Ovary (tissue), 9 donors: ENCODE data around the gene PTGER1. TPM values are rescaled to one million over a fixed set of nuclear protein-coding genes. Genes with fewer than 3 reads are reported as not detected.

Source experiments
- DNase-seq, 5 donors: peaks; one replicate each; pipeline ENCODE4 v3.0.0-alpha.2; 2019 to 2020
- H3K27ac ChIP-seq, 2 donors: fragments of 200-600 bp; one replicate each; pipeline versions ENCODE4 v1.5.1 to v1.8.0; 2019 to 2022
- H3K27me3 ChIP-seq: fragments of 200-600 bp; one replicate; pipeline ENCODE4 v1.8.0; 2022
- H3K36me3 ChIP-seq: fragments of 200-600 bp; sonication (generic); one replicate; pipeline ENCODE4 v1.5.1; 2019
- H3K4me1 ChIP-seq: one replicate; pipeline ENCODE4 v1.8.1; 2013; ENCODE audit warnings: mild to moderate bottlenecking, moderate library complexity; ENCODE audit not compliant: insufficient read depth
- H3K4me3 ChIP-seq: fragments of 200-600 bp; sonication (generic); one replicate; pipeline ENCODE4 v1.5.1; 2017
- H3K9me3 ChIP-seq, 2 donors: fragments of 200-600 bp in 1 of 2; sonication (generic) in 1 of 2; one replicate each; pipeline versions ENCODE4 v1.5.1 to v1.8.1; 2013 to 2019; ENCODE audit warnings: mild to moderate bottlenecking in 1 of 2, moderate library complexity in 1 of 2
- CTCF ChIP-seq, 3 donors: fragments of 450-650 bp in 2 of 3; fragments of 200-600 bp in 1 of 3; IDR thresholded peaks; one replicate each; pipeline versions ENCODE4 v1.5.1 to v1.8.0; 2016 to 2022; ENCODE audit warnings: antibody characterized with exemption in 3 of 3, mild to moderate bottlenecking in 1 of 3
- EP300 ChIP-seq: sonication (generic); formaldehyde crosslinking; IDR thresholded peaks from one replicate; pipeline ENCODE4 v1.6.1; 2017; ENCODE audit warnings: antibody characterized with exemption
- POLR2A ChIP-seq: fragments of 450-650 bp; IDR thresholded peaks from one replicate; pipeline ENCODE4 v1.6.1; 2017; ENCODE audit warnings: antibody characterized with exemption, mild to moderate bottlenecking, moderate library complexity
- WGBS, 3 donors: extraction: QIAGEN DNeasy Blood & Tissue Kit in 1 of 3; methylation state at CpG; one replicate each; pipeline versions ENCODE4 v1.1.5 to v1.1.7; 2013 to 2017; 5-methylcytosine and 5-hydroxymethylcytosine counted together
- intact Hi-C, 4 donors: fragments of 100-400 bp; cut with DNase I; formaldehyde crosslinking; loops; one replicate each; pipeline versions ENCODE4 v1.11.0 to v1.15.1; 2022 to 2023
- polyA plus RNA-seq, 2 donors: library from polyadenylated mRNA; stranded (reverse); fragments of 200-250 nt in 1 of 2; fragments of 350-450 nt in 1 of 2; fragmentation: Illumina TruSeq in 1 of 2; extraction: RNeasy Lipid Tissue Mini Kit (QIAGEN cat#74804) in 1 of 2; gene quantifications; one replicate each; pipeline ENCODE4 v1.2.3, GENCODE V29; 2013 to 2014
- total RNA-seq, 7 donors: library from RNA; depleted of rRNA in 2 of 7; stranded (reverse); fragments of >200 nt in 2 of 7; fragmentation: NEBNext Ultra II Directional in 3 of 7; extraction: Animal tissue kit (Norgen Biotek cat#: 25700) in 3 of 7; gene quantifications; one replicate each; pipeline versions ENCODE4 v1.1.0 to v1.2.4, GENCODE V29; 2016 to 2023
- donor health status: DM: no; HTN: no; CAD: no; lungs with moderate emphysema.
- donor health status: DM: no; HTN: no; CAD: no.
- donor health status: Bipolar disorder and iron deficiency.
- donor health status: DM: yes; HTN: yes; CAD: no.
- donor health status: DM: no; HTN: no; CAD: no.
- donor health status: DM: yes; HTN: yes; CAD: no.

Gene PTGER1
- total and polyA plus RNA-seq, 9 donors = 0.18 to 0.92 (median 0.32) TPM; not detected in 6

- peak; percentile 53 to 79 (median 73) for DNase-seq
- 2 to 10% (median 3%) methylated on average over 21 to 84 of the region's 85 CpGs for WGBS, 3 donors
- H3K4me1 ChIP-seq = peaks cover 14% of the 10 kb centered on the region
- no peaks in the 10 kb centered on the region for H3K36me3 ChIP-seq
- no peaks in the 10 kb centered on the region for H3K27me3 ChIP-seq
- no peaks in the 10 kb centered on the region for H3K9me3 ChIP-seq
- intact Hi-C loops = no loop called here
- peak within 1 kb of the TSS in 1 of 2 donors; percentile 67 for H3K27ac ChIP-seq
- TF ChIP-seq POLR2A (no peak), EP300 (no peak), CTCF (IDR thresholded peaks at IDR 0.05) (no peak)
- peak within 1 kb of the TSS; percentile 69 for H3K4me3 ChIP-seq
These were observed 42.2 kb downstream of the PTGER1 start, which contains the start of gene PKN1 for GRCh38 chr19:14432791-14433553. TSS of gene PKN1 (plus strand) at chr19:14433306. CDS start at chr19:14433522, 216 bp downstream.

GRCh38 chr19:14430712-14431111 lies 44.4 kb downstream of the PTGER1 start:
- Histone ChIP-seq H3K27me3 (no peaks in the 10 kb centered on the region), H3K4me3 (no peak overlapping the region), H3K9me3 (no peaks in the 10 kb centered on the region), H3K36me3 (no peaks in the 10 kb centered on the region), H3K4me1 (peaks cover 14% of the 10 kb centered on the region), H3K27ac (no peak overlapping the region)
- no peak for DNase-seq
- intact Hi-C loops = no loop called here
- whole genome bisulfite sequencing, 3 donors = 65 to 70% (median 67%) methylated on average over 3 of the region's 3 CpGs
- no peak for TF ChIP-seq CTCF (IDR thresholded peaks at IDR 0.05)
- TF ChIP-seq EP300 = no peak
- no peak for TF ChIP-seq POLR2A

- TF ChIP-seq EP300 (no peak), CTCF (IDR thresholded peaks at IDR 0.05) (no peak), POLR2A (no peak)
- 75 to 87% (median 79%) methylated on average over 4 of the region's 4 CpGs for WGBS, 3 donors
- intact Hi-C loops = no loop called here
- Histone ChIP-seq H3K36me3 (no peaks in the 10 kb centered on the region), H3K9me3 (no peaks in the 10 kb centered on the region), H3K27ac (no peak overlapping the region), H3K27me3 (no peaks in the 10 kb centered on the region), H3K4me1 (peaks cover 1% of the 10 kb centered on the region), H3K4me3 (no peak overlapping the region)
- no peak for DNase-seq
These were observed 46.2 kb downstream of the PTGER1 start for GRCh38 chr19:14428882-14429416.

- H3K27ac ChIP-seq = no peak overlapping the region
- intact Hi-C loops = no loop called here
These were observed 47.7 kb downstream of the PTGER1 start for GRCh38 chr19:14427461-14427860.

More at GRCh38 chr19:14427461-14427860, 47.7 kb downstream of the PTGER1 start:
- H3K9me3 ChIP-seq = no peaks in the 10 kb centered on the region
- H3K36me3 ChIP-seq = no peaks in the 10 kb centered on the region
- H3K4me1 ChIP-seq = no peaks in the 10 kb centered on the region
- no peaks in the 10 kb centered on the region for H3K27me3 ChIP-seq
- TF ChIP-seq CTCF (IDR thresholded peaks at IDR 0.05) (no peak), POLR2A (no peak), EP300 (no peak)
- no peak overlapping the region for H3K4me3 ChIP-seq
- DNase-seq = no peak
- WGBS, 3 donors = 49 to 58% (median 56%) methylated on average over 2 of the region's 2 CpGs
